ENCODE measurements around the gene ENDOV.
A peak's percentile ranks its signal among the peaks of the same experiment; 100 is the strongest.

The ENDOV gene

GRCh38 chr17:80453126-80453997 is 38.4 kb downstream of the ENDOV start:
- peak; percentile 74 for FAIRE-seq
- DNase-seq (ENCODE audit: insufficient read length, low spot score), result no peak
- TF ChIP-seq TAF1 (IDR thresholded peaks at IDR 0.05; ENCODE audit: low read depth, low read length) (no peak), POU2F2 (IDR thresholded peaks at IDR 0.05; ENCODE audit: low read depth, low read length) (no peak), POLR2AphosphoS5 (IDR thresholded peaks at IDR 0.05; ENCODE audit: low read depth, low read length) (no peak), PAX5 (IDR thresholded peaks at IDR 0.05; ENCODE audit: insufficient read depth, low read length, severe bottlenecking) (no peak), SPI1 (IDR thresholded peaks at IDR 0.05; ENCODE audit: low read depth, low read length) (no peak), POLR2A (IDR thresholded peaks at IDR 0.05; ENCODE audit: low read depth, low read length) (no peak)

DNA sequence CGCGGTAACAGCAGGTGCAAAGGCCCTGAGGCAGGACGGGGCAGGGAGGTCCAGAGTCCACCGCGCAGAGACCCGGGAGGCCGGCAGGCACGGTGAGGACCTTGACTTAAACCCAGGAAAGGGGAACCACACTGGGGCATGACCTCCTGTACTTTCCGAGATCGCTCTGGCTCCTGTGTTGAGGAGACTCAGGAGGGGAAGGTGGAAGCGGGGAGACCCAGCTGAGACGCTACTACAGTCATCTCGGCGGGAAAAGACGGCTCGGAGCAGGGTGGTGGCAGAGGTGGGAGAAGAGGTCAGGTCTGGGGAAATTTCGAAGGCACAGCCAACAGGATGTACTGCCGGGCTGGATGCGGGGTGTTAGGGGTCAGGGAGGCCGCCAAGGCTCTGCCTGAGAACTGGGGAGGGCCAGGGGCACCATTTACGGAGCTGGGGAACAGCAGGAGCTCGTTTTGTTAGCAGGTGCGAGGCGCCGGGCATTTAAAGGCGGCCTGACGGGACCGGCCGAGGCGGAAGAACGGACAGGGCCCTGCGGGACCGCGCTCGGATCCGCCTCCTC is 39.1 kb downstream of the ENDOV start:
- no peak for TF ChIP-seq POLR2AphosphoS5 (IDR thresholded peaks at IDR 0.05; ENCODE audit: low read depth, low read length)
- no peak for TF ChIP-seq PAX5 (IDR thresholded peaks at IDR 0.05; ENCODE audit: insufficient read depth, low read length, severe bottlenecking)
- no peak for TF ChIP-seq TAF1 (IDR thresholded peaks at IDR 0.05; ENCODE audit: low read depth, low read length)
- no peak for TF ChIP-seq SPI1 (IDR thresholded peaks at IDR 0.05; ENCODE audit: low read depth, low read length)
- TF ChIP-seq POU2F2 (IDR thresholded peaks at IDR 0.05; ENCODE audit: low read depth, low read length), result no peak
- no peak for TF ChIP-seq POLR2A (IDR thresholded peaks at IDR 0.05; ENCODE audit: low read depth, low read length)
- no peak for DNase-seq (ENCODE audit: insufficient read length, low spot score)
- no peak for FAIRE-seq

DNA sequence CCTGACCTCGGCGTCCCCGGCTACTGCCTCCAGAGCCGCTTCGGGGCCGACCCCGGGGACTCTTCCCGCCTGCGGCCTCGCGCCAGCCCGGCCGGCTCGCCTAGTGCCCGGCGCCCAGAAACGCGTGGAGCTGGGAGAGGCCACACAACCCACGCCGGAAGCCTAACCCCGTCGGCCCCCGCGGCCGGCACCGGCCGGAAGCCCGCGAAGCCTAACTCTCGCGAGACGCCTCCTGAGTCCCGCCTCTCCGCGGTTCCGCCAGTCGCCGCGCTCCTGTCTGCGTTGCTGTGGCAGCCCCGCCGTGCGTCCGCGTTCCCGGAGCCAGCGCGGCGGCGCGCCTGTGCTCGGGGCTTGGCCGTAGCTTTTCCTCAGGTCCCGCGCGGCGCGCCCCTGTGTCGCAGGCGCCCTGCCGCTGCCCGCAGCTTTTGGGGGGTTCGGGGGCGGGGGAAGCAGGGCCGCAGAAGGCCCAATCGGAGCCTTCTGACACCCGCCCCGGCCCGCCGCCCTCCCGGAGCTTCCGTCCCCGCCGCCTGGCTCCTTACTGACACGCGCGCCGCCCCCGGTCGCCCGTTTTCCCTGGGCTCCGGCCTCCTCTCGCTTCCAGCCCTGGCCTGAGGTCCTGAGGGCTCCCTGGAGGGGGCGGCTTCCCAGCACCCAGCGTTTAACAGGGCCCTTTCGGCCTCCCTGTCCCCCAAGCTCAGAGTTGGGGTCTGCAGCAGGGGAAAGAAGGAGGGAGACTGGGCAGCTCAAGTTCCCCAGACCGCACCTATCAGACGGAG is 39.8 kb downstream of the ENDOV start:
- DNase-seq (ENCODE audit: insufficient read length, low spot score), result peak; percentile 100
- peak; percentile 100 for FAIRE-seq
- TF ChIP-seq PAX5 (IDR thresholded peaks at IDR 0.05; ENCODE audit: insufficient read depth, low read length, severe bottlenecking) (no peak), POLR2AphosphoS5 (IDR thresholded peaks at IDR 0.05; ENCODE audit: low read depth, low read length) (peak; percentile 94), SPI1 (IDR thresholded peaks at IDR 0.05; ENCODE audit: low read depth, low read length) (no peak), POLR2A (IDR thresholded peaks at IDR 0.05; ENCODE audit: low read depth, low read length) (peak; percentile 86), TAF1 (IDR thresholded peaks at IDR 0.05; ENCODE audit: low read depth, low read length) (peak; percentile 88), POU2F2 (IDR thresholded peaks at IDR 0.05; ENCODE audit: low read depth, low read length) (peak; percentile 79)

DNA sequence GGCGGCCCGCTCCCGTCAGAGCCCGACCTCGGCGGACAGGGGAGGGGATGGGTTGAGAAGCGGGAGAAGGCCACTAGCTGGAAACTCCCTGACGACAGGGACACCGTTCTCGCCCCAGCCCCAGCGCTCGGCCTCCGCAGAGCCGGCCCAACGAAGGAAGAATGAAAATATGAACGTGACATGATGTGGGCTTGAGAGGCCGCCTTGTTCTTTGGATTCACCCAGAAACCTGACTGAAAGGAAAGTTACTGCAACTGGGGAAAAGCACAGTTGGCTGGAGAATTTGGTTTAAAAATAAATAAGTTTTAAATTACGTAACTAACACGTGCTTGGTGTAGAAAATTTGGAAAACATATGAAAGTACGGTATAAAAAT is 40.4 kb downstream of the ENDOV start:
- TF ChIP-seq POLR2AphosphoS5 (IDR thresholded peaks at IDR 0.05; ENCODE audit: low read depth, low read length) (no peak), PAX5 (IDR thresholded peaks at IDR 0.05; ENCODE audit: insufficient read depth, low read length, severe bottlenecking) (no peak), TAF1 (IDR thresholded peaks at IDR 0.05; ENCODE audit: low read depth, low read length) (no peak), SPI1 (IDR thresholded peaks at IDR 0.05; ENCODE audit: low read depth, low read length) (no peak), POU2F2 (IDR thresholded peaks at IDR 0.05; ENCODE audit: low read depth, low read length) (no peak), POLR2A (IDR thresholded peaks at IDR 0.05; ENCODE audit: low read depth, low read length) (no peak)
- FAIRE-seq (peak; percentile 45), DNase-seq (ENCODE audit: insufficient read length, low spot score) (peak; percentile 79)

GRCh38 chr17:80455784-80456183 is 40.8 kb downstream of the ENDOV start:
- DNase-seq (ENCODE audit: insufficient read length, low spot score), result no peak
- FAIRE-seq, result no peak
- TF ChIP-seq POLR2A (IDR thresholded peaks at IDR 0.05; ENCODE audit: low read depth, low read length) (no peak), POU2F2 (IDR thresholded peaks at IDR 0.05; ENCODE audit: low read depth, low read length) (no peak), POLR2AphosphoS5 (IDR thresholded peaks at IDR 0.05; ENCODE audit: low read depth, low read length) (no peak), TAF1 (IDR thresholded peaks at IDR 0.05; ENCODE audit: low read depth, low read length) (no peak), SPI1 (IDR thresholded peaks at IDR 0.05; ENCODE audit: low read depth, low read length) (no peak), PAX5 (IDR thresholded peaks at IDR 0.05; ENCODE audit: insufficient read depth, low read length, severe bottlenecking) (no peak)

GRCh38 chr17:80456465-80457235 is 41.7 kb downstream of the ENDOV start:
- FAIRE-seq (no peak), DNase-seq (ENCODE audit: insufficient read length, low spot score) (no peak)
- TF ChIP-seq POLR2AphosphoS5 (IDR thresholded peaks at IDR 0.05; ENCODE audit: low read depth, low read length) (no peak), PAX5 (IDR thresholded peaks at IDR 0.05; ENCODE audit: insufficient read depth, low read length, severe bottlenecking) (no peak), SPI1 (IDR thresholded peaks at IDR 0.05; ENCODE audit: low read depth, low read length) (no peak), POLR2A (IDR thresholded peaks at IDR 0.05; ENCODE audit: low read depth, low read length) (no peak), POU2F2 (IDR thresholded peaks at IDR 0.05; ENCODE audit: low read depth, low read length) (no peak), TAF1 (IDR thresholded peaks at IDR 0.05; ENCODE audit: low read depth, low read length) (no peak)

GRCh38 chr17:80457236-80457856 is 42.4 kb downstream of the ENDOV start:
- no peak for TF ChIP-seq POU2F2 (IDR thresholded peaks at IDR 0.05; ENCODE audit: low read depth, low read length)
- no peak for TF ChIP-seq TAF1 (IDR thresholded peaks at IDR 0.05; ENCODE audit: low read depth, low read length)
- TF ChIP-seq PAX5 (IDR thresholded peaks at IDR 0.05; ENCODE audit: insufficient read depth, low read length, severe bottlenecking), result no peak
- no peak for TF ChIP-seq POLR2AphosphoS5 (IDR thresholded peaks at IDR 0.05; ENCODE audit: low read depth, low read length)
- TF ChIP-seq SPI1 (IDR thresholded peaks at IDR 0.05; ENCODE audit: low read depth, low read length), result no peak
- TF ChIP-seq POLR2A (IDR thresholded peaks at IDR 0.05; ENCODE audit: low read depth, low read length), result no peak
- FAIRE-seq (no peak), DNase-seq (ENCODE audit: insufficient read length, low spot score) (no peak)

DNA sequence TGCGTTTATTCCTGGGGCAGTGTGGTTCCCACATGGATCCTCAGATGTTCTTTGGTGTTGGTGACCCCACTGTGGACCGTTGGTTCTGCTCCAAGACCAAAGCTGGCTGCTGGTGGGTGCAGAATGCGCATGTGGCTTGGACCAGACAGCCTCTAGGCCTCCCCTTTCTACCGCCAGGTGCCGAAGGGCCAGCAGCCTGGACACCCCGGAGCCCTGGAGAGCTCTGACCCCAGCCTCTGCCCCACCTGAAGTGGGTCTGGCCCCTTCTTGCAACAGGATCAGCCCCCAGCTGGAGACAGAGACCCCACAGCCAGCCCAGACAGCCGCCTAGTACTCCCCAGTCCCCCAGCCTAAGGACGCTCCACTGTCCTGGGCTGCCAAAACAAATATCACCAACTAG is 43.0 kb downstream of the ENDOV start:
- DNase-seq (ENCODE audit: insufficient read length, low spot score), result no peak
- TF ChIP-seq POLR2AphosphoS5 (IDR thresholded peaks at IDR 0.05; ENCODE audit: low read depth, low read length), result no peak
- TF ChIP-seq POLR2A (IDR thresholded peaks at IDR 0.05; ENCODE audit: low read depth, low read length), result no peak
- TF ChIP-seq TAF1 (IDR thresholded peaks at IDR 0.05; ENCODE audit: low read depth, low read length), result no peak
- TF ChIP-seq SPI1 (IDR thresholded peaks at IDR 0.05; ENCODE audit: low read depth, low read length), result no peak
- no peak for TF ChIP-seq PAX5 (IDR thresholded peaks at IDR 0.05; ENCODE audit: insufficient read depth, low read length, severe bottlenecking)
- TF ChIP-seq POU2F2 (IDR thresholded peaks at IDR 0.05; ENCODE audit: low read depth, low read length), result no peak
- FAIRE-seq, result no peak

All from GM12891 (cell line).